T-helper 1 cell (primary cell): Measurements from ENCODE around the gene GPALPP1.
"Not testable (repeated sequence)": the region's sequence is repeated elsewhere in the genome, so short reads cannot be mapped to it uniquely, and the experiment has no call there.

Experiments
- DNase-seq, 5 donors: peaks; one replicate each; pipeline ENCODE4 v3.0.0-alpha.2; 2012 to 2020
- total RNA-seq, 4 donors: gene quantifications; one replicate each; lab custom pipeline; 2026; lab: John Stamatoyannopoulos, UW

The GPALPP1 gene
- 21.3 to 43.7 (median 31.0) reads per million in 4 donors for total RNA-seq

- peak; percentile 71 to 92 (median 83) for DNase-seq
Measured at GRCh38 chr13:44989071-44989889, at the start of gene GPALPP1, which contains the start of gene NUFIP1. Gene GPALPP1 (plus strand): TSS chr13:44989538. CDS start chr13:44989655, 117 bp downstream. Gene NUFIP1 (minus strand): TSS chr13:44989471. CDS start chr13:44989436, 35 bp downstream.

GRCh38 chr13:44943411-44943810, 45.9 kb upstream of the GPALPP1 start:
- not testable (repeated sequence) for DNase-seq

GRCh38 chr13:44951184-44951583, 38.2 kb upstream of the GPALPP1 start:
- no peak for DNase-seq

- no peak for DNase-seq
Measured at GRCh38 chr13:44952671-44953070, 36.7 kb upstream of the GPALPP1 start.

- no peak for DNase-seq
Measured at GRCh38 chr13:44954224-44954623, 35.1 kb upstream of the GPALPP1 start.

GRCh38 chr13:44955406-44955805, 33.9 kb upstream of the GPALPP1 start:
- DNase-seq = no peak

GRCh38 chr13:44961997-44962396, 27.3 kb upstream of the GPALPP1 start:
- no peak for DNase-seq

GRCh38 chr13:44967704-44968433, 21.5 kb upstream of the GPALPP1 start:
- DNase-seq = no peak

GRCh38 chr13:44968434-44968815, 20.9 kb upstream of the GPALPP1 start:
- no peak for DNase-seq

GRCh38 chr13:44969551-44970484, 19.5 kb upstream of the GPALPP1 start:
- no peak for DNase-seq

- DNase-seq = no peak
Measured at GRCh38 chr13:44971656-44972595, 17.4 kb upstream of the GPALPP1 start.

- no peak for DNase-seq
Measured at GRCh38 chr13:44972956-44973581, 16.3 kb upstream of the GPALPP1 start.

- DNase-seq = no peak
Measured at GRCh38 chr13:44974056-44974793, 15.1 kb upstream of the GPALPP1 start.

GRCh38 chr13:44976196-44976595, 13.1 kb upstream of the GPALPP1 start:
- no peak for DNase-seq

GRCh38 chr13:44976949-44977583, 12.3 kb upstream of the GPALPP1 start:
- no peak for DNase-seq

GRCh38 chr13:44978328-44978727, 11.0 kb upstream of the GPALPP1 start:
- no peak for DNase-seq

- DNase-seq = peak in 1 of 5 donors; percentile 8
Measured at GRCh38 chr13:44989941-44990340, 603 bp downstream of the GPALPP1 start.

GRCh38 chr13:45003417-45003816, 14.1 kb downstream of the GPALPP1 start:
- DNase-seq = no peak

- no peak for DNase-seq
Measured at GRCh38 chr13:45004096-45004495, 14.8 kb downstream of the GPALPP1 start.

GRCh38 chr13:45007225-45007624, 17.9 kb downstream of the GPALPP1 start:
- DNase-seq = no peak
